NCI-H2107 treated with DMSO at 0.1 percent for 48 hours (cell line): ENCODE measurements around the gene FOXS1.
A peak's percentile ranks its signal among the peaks of the same experiment; 100 is the strongest.

Experiments used
- DNase-seq: peaks from one replicate; lab custom pipeline; 2025; ENCODE audit not compliant: unreplicated experiment; lab: John Stamatoyannopoulos, UW

Gene FOXS1

DNA sequence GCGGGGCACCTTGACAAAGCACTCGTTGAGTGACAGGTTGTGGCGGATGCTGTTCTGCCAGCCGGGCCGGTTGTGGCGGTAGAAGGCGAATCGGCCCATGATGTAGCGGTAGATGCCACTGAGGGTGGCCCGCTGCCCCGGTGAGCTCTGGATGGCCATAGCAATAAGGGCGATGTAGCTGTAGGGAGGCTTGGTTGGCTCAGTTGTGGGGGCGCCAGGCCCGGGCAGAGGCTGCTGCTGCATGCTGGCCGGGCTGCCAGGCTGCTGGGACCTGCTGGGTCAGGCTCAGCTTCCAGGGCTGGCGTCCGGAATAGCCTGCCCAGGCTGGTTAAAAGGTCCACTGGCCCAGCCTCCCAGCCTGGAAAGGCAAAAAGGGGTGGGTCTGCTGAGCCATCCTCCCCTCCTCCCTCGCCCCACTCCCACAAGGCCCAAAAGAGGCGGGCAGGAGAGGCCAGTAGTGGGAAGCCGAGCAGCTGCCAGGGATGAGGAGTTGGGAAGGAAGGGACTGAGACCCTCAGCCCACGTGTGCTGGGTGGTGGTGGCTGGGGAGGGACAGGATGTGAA lies at the start of gene FOXS1:
FOXS1 (minus strand) TSS at position 305 of the 564 bp plus-strand sequence; CDS start at position 243, 62 bp downstream.
- DNase-seq = no peak

- no peak for DNase-seq
Observed at GRCh38 chr20:31890646-31891045, 45.2 kb upstream of the FOXS1 start.

DNA sequence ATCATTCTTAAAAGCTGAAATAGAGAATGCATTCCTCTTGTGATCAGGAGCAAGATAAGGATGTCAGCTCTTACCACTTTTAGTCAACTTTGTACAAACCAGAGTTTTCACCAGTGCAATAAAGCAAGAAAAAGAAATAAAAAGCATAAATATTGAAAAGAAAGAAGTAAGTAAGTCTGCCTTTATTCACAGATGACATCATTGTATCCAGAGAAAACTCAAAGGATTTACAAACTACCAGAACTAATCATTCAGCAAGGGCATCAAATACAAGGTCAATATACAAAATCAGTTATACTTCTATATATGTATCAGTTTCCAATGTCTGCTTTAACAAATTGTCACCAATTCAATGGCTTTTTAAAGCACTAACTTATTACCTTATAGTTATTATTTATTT lies 38.4 kb upstream of the FOXS1 start:
- no peak for DNase-seq

GRCh38 chr20:31881945-31882344 lies 36.5 kb upstream of the FOXS1 start:
- no peak for DNase-seq

DNA sequence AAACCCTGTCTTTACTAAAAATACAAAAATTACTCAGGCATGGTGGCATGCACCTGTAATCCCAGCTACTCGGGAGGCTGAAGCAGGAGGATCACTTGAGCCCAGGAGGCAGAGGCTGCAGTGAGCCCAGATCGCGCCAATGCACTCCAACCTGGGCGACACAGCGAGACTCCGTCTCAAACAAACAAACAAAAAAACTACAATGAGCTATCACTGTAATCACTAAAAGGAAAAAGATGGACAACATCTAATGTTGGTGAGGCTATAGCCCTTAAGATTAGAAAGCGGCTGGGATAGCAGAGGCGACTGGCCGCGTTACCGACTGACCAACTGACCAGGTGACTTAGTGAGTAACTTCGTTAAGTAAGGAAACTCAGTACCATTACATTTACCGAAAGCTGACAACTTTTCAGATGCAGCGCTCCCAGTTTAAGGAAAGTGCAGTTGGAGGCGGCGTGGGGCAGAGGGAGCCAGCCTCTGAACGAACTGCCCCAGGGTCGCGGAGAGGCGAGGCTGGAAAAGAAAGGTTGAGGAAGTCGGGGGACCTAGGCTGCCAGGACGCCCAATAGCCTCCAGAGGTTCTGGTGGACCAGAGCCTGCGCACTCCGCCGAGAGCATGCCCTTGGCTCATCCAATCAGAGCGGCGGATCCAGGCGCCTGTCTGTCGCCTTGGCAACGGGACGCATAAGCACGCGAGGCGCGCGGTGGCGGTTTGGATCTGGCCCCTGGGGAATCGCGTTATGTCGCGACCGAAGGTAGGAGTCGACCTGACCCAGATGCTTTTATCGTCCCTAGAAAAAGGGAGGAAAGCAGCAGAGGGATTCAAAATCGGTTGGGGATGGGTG lies 34.0 kb upstream of the FOXS1 start:
- peak; percentile 49 for DNase-seq

- DNase-seq = no peak
Observed at GRCh38 chr20:31877684-31878083, 32.3 kb upstream of the FOXS1 start.

DNA sequence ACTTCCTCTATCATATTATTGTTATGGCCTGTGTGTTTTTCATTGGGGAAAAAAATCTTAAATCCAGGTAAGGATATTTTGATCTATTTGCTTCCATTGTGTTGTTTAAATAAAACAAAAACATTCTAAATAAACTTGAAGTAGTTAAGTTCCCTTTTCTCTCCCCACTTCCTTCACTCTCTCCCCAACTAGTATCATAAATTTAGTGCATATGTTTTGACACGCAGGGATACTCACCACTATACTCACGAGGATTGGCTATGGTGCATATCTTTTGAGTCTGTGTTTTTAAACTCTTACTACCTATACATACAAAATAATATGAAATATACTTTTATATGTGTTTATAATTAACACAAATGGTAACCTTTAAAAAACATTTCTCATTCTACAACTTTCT lies 30.3 kb upstream of the FOXS1 start:
- DNase-seq = no peak

DNA sequence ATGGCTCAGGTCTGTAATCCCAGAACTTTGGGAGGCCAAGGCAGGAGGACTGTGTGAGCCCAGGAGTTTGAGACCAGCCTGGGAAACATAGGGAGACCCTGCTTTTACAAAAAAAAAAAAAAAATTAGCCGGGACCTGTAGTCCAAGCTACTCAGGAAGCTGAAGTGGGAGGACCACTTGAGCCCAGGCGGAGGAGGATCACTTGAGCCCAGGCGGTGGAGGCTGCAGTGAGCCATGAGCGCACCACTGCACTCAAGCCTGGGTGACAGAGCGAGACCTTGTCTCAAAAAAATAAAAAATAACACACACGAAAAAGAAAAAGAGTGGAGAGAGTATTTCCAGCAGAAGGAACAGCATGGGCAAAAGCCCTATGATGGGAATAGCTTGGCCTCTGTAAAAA lies 27.0 kb upstream of the FOXS1 start:
- DNase-seq = no peak

- DNase-seq = no peak
Observed at GRCh38 chr20:31871618-31871954, 26.2 kb upstream of the FOXS1 start.

GRCh38 chr20:31870726-31871617 lies 25.6 kb upstream of the FOXS1 start:
- DNase-seq = no peak

DNA sequence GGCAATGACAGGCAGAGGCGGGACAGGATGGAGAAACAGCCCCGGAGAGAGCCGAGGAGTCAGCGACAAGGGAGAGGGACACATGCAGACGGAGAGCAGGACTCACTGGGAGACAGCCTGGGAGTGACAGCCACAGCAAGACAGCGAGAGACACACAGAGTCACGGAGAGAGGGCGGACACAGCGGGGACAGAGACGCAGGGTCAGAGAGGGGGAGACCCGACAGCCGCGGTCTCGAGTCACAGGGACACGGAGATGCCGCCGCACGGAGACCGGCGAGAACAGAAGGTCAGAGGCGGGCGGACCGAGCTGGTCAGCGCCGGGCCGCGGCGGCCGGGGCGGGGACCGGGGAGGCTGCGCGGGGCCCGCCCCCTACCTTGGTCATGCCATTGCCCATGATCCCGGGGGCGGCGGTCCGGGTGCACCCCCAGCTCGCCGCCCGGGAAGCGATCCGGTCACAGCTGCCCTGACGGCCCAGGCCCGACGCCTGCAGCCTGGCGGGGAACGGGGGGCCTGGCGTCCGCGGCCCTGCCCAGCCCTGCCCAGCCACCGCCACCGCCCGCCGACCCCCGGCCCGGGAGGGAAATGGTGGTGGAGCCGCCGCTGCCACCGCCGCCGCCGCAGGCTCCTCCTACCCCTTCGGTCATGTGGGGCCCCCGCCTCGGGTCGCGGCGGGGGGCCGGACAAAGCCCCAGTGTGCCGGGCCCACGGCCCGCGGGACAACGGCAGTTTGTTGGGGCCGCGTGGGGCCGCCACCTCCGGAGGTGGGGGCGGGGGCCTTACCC lies 24.7 kb upstream of the FOXS1 start, which contains the start of the genes DUSP15 and TTLL9:
DUSP15 (minus strand) TSS at position 586 of the 784 bp plus-strand sequence; CDS start at position 396, 190 bp downstream.
TTLL9 (plus strand) TSS at position 693 of the 784 bp plus-strand sequence. CDS start 493 bp downstream, outside the sequence.
- no peak for DNase-seq

DNA sequence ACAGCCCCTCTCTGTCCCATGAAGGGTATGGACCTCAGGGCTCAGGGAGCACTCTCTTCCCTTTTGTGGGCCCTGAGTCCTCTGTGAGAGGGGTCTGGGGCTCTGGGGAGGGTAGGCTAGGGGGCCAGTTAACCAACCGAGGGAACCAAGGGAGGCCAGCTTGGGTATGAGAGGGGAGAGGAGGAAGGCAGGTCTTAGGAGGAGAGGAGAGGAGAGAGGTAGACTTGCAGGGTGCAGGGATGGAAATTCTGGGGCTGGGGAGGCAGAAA lies 24.2 kb upstream of the FOXS1 start:
- DNase-seq = no peak

DNA sequence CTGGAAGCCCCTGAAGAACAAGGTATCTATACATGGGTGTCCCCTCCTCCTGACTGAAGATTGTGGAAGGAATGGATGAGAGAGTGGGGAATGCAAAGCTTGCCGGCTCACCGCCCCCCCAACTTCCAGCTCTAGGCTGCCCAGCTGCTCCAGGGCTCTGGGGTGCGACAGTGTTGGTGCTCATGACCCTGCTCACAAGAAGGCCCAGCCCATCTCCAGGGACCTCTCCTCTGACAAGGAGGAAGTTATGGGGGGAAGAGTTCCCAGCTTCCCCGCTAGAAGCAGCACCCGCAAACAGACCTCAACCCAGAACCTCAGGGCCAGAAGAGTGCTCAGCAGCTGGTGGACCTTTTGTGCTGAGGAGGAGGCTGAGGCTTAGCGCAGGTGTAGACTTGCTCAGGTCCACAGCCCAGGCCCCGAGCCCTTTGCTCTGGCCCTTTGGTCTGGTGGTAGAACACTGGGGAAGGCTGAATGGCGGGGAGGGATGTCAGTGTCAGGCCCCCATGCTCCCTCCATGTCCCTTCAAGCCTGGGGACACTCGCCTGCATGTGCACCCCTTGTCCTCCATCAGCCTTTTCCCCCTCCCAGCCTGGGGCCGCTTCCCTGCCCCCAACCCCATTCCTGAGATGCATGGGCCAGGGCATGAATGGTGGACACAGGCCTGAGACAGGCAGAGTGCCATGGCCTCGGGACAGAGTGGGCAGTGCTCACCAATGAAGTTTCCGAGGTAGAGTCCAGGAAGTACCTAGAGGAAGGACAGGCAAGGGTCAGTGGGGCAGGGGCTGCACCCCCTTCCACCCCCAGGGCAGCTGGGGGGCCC lies 23.7 kb upstream of the FOXS1 start:
- DNase-seq = no peak

DNA sequence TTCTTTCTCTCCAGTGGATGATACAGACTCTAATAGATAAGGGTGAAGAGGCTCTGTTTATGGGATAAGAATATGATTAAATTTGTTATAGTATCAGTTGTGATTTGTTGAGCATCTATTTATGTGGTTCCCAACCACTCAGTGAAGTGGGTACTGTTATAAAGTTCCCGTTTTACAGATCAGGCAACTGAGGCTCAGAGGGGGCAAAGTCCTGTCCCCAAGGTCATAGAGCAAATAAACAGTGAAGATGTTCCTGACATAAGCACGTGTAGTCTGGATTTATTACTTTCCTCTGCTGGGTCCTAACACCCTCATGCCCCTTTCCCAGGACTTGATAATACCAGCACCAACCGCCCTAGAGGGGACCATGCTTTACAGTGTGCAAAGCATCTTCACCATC lies 20.8 kb upstream of the FOXS1 start:
- DNase-seq = no peak

DNA sequence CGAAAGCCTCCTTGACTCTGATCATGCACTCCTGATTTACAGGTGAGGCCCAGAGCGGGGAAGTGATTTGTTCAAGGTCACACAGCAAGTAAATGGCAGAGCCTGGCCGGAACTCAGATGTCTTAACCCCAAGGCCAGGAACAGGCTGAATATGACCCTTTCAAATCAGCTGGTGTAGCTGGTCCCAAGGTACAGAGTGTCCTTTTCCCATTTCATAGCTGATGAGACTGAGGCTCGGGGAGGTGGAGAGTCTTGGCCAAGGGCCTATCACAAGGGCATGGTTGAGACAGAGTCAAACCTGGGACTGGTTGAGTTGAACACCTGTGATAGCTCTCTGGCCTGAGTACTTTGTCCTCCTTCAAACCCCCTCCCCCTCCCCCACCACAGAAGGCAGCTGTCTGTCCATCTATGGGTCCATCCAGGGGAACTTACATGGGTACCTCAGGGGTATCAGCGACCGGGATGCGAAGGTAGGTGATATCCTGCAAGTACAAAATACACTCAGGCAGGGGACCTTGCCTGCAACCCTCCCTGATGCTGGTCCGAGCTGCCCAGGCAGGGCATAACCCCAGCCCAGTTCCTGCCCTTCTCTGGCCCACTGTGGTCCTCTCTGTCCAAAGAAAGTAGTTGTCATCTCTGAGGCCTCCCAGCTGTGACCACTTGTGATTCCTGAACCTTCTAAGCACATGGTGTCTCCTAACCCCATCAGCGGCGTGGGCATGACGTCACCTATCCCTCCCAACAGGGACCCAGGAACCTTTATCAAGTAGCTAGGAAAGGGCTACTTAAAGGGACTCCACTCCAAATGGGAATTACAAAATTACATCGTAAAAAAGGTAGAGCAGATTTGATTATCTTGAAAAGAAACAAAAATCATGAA lies 19.4 kb upstream of the FOXS1 start:
- DNase-seq = no peak

DNA sequence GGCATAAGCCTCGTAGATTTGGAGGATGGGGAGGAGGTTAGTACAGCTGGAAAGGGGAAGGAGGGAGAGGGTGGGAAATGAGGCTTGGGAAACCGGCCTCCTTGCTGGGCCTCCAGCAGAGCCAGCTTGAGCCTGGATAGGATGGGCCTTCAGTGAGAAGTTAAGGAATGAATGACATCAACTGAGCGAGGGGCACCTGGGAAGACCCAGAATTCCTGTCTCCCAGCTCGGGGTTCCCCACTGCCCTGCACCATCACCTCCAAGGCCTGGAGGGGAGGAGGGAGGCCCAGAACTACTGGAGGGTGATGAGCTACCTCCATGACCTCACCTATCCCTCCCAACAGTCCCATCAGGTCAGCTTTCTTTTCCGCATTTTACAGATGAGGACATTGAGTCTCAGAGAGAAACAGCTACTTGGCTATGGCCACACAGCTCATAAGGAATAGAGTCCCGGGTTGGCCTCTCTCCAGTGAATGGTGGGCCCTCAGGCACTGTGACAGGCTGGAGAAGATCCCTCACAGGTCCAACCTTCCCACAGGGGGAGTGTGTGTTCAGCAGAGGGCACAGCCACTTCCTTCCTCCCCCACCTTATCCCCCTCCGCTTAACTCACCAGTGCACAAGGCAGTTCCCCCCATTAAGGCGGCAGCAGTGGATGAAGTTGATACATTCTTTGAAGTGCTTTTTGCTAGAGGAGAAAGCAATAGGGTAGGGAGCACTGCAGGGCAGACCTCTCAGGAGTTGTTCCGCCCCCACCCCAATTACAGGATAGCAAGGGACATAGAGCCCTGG lies 18.1 kb upstream of the FOXS1 start:
- no peak for DNase-seq

- no peak for DNase-seq
Observed at GRCh38 chr20:31862506-31862905, 17.1 kb upstream of the FOXS1 start.

DNA sequence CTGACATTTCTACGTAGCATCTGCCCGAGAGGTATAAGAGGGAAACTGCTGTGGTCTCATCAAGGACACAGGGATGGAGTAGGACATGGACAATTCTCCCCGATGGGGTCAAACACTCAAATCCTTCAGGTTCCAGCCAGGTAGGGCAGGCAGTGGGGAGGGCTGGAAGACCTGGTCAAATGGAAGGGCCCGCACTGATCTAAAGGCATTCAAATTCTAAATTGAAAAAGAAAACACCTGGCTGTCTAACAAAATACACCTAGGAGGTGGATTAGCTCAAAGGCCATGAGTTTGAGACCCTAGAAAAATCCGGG lies 16.7 kb upstream of the FOXS1 start:
- no peak for DNase-seq
